Measurements from ENCODE around the gene RNU5B-1. TPM values are rescaled to one million over a fixed set of nuclear protein-coding genes. Genes with fewer than 3 reads are reported as not detected.

RNU5B-1 gene
- total RNA-seq, 1 donor from 2014 or later, result not detected

GRCh38 chr15:65285291-65286068 lies 19.0 kb upstream of the RNU5B-1 start:
- TF ChIP-seq, protein P1, sequence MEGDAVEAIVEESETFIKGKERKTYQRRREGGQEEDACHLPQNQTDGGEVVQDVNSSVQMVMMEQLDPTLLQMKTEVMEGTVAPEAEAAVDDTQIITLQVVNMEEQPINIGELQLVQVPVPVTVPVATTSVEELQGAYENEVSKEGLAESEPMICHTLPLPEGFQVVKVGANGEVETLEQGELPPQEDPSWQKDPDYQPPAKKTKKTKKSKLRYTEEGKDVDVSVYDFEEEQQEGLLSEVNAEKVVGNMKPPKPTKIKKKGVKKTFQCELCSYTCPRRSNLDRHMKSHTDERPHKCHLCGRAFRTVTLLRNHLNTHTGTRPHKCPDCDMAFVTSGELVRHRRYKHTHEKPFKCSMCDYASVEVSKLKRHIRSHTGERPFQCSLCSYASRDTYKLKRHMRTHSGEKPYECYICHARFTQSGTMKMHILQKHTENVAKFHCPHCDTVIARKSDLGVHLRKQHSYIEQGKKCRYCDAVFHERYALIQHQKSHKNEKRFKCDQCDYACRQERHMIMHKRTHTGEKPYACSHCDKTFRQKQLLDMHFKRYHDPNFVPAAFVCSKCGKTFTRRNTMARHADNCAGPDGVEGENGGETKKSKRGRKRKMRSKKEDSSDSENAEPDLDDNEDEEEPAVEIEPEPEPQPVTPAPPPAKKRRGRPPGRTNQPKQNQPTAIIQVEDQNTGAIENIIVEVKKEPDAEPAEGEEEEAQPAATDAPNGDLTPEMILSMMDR (IDR thresholded peaks at IDR 0.05; ENCODE audit: insufficient read depth, low read length, severe bottlenecking), result no peak
- no peak for DNase-seq (ENCODE audit: low read depth)
- FAIRE-seq, result no peak

GRCh38 chr15:65286069-65286703 lies 18.3 kb upstream of the RNU5B-1 start:
- Histone ChIP-seq H3K27me3 (ENCODE audit: control insufficient read depth, insufficient read depth, low read length) (no peaks in the 10 kb centered on the region), H3K36me3 (ENCODE audit: control insufficient read depth, insufficient read depth, low read length) (no peaks in the 10 kb centered on the region), H3K4me3 (ENCODE audit: low read depth, low read length) (peak overlapping the region; percentile 71)
- DNase-seq (ENCODE audit: low read depth) (peak; percentile 25), FAIRE-seq (no peak)
- TF ChIP-seq, protein P1 (IDR thresholded peaks at IDR 0.05; ENCODE audit: insufficient read depth, low read length, severe bottlenecking), result no peak

More at GRCh38 chr15:65285291-65286068, 19.0 kb upstream of the RNU5B-1 start:
- Histone ChIP-seq H3K36me3 (ENCODE audit: control insufficient read depth, insufficient read depth, low read length) (no peaks in the 10 kb centered on the region), H3K4me3 (ENCODE audit: low read depth, low read length) (peak overlapping the region; percentile 71), H3K27me3 (ENCODE audit: control insufficient read depth, insufficient read depth, low read length) (no peaks in the 10 kb centered on the region)

DNA sequence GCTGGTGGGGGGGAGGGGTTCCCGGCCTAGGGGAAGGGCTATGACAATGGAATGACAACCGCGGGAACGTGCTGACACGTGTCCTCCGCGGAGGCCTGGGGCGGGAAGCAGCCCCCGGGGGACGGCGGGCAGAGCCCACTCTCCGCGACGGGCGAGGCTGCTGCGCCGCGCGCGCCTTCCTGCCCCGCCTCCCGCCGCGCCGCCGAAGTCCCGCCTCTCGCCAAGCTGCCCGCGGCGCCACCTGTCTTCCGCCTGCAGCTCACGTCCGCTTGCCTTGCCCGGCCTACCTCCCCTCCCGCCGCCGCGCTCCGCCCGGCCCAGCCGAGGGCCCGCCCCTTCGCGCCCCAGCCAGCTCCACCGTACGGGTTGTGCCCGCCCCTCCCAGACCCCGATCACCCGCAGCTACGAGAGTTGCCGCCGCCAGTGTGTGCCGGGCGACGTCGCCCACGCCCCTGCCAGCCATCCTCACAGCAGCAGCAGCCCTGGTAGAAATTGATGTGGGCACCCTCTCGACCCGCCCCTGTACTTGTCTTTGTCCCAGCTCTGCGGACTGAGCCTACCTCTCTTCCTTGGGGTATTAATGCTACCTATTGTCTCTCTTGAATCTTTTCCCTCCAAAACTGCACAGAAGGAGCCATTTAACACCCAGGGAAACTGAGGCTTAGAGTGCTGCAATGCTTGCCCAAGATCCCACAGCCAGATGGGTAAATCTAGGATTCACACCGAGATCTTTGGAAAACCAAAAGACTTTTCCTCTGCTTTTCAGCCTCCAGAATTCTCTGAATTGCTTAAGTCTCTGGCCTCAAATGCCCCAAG lies 17.6 kb upstream of the RNU5B-1 start, which contains the start of gene PARP16:
TSS of gene PARP16 (minus strand) at position 180 of the 816 bp plus-strand sequence. CDS start 457 bp downstream, outside the sequence.
- Histone ChIP-seq H3K36me3 (ENCODE audit: control insufficient read depth, insufficient read depth, low read length) (no peaks in the 10 kb centered on the region), H3K27me3 (ENCODE audit: control insufficient read depth, insufficient read depth, low read length) (no peaks in the 10 kb centered on the region), H3K4me3 (ENCODE audit: low read depth, low read length) (peak within 1 kb of the TSS; percentile 71)
- DNase-seq (ENCODE audit: low read depth) (peak; percentile 70), FAIRE-seq (no peak)
- TF ChIP-seq, protein P1 (IDR thresholded peaks at IDR 0.05; ENCODE audit: insufficient read depth, low read length, severe bottlenecking), result peak; percentile 48

- DNase-seq (ENCODE audit: low read depth), result no peak
- Histone ChIP-seq H3K36me3 (ENCODE audit: control insufficient read depth, insufficient read depth, low read length) (no peaks in the 10 kb centered on the region), H3K4me3 (ENCODE audit: low read depth, low read length) (no peak overlapping the region), H3K27me3 (ENCODE audit: control insufficient read depth, insufficient read depth, low read length) (no peaks in the 10 kb centered on the region)
- TF ChIP-seq, protein P1 (IDR thresholded peaks at IDR 0.05; ENCODE audit: insufficient read depth, low read length, severe bottlenecking), result no peak
- no peak for FAIRE-seq
Measured at GRCh38 chr15:65287520-65287855, 17.0 kb upstream of the RNU5B-1 start.

GRCh38 chr15:65289261-65289854 lies 15.1 kb upstream of the RNU5B-1 start:
- TF ChIP-seq, protein P1 (IDR thresholded peaks at IDR 0.05; ENCODE audit: insufficient read depth, low read length, severe bottlenecking), result no peak
- Histone ChIP-seq H3K27me3 (ENCODE audit: control insufficient read depth, insufficient read depth, low read length) (no peaks in the 10 kb centered on the region), H3K4me3 (ENCODE audit: low read depth, low read length) (no peak overlapping the region), H3K36me3 (ENCODE audit: control insufficient read depth, insufficient read depth, low read length) (no peaks in the 10 kb centered on the region)
- FAIRE-seq (no peak), DNase-seq (ENCODE audit: low read depth) (no peak)

Measured in bronchial epithelial cell (primary cell).